T-cell (primary cell): ENCODE data around the gene MROH2A. TPM values are rescaled to one million over a fixed set of nuclear protein-coding genes. Genes with fewer than 3 reads are reported as not detected.

Experiments
- ATAC-seq, 4 experiments: fragments of 200-7000 bp in 3 of 4; fragments of 150-1000 bp in 1 of 4; cut with Tn5 transposase; replicated peaks in 1 of 4; 1 replicate in 3 of 4; 2 replicates in 1 of 4; pipeline ENCODE4 v1.10.0; 2021; ENCODE audit warnings: moderate library complexity in 3 of 4, mild to moderate bottlenecking in 2 of 4, moderate number of reproducible peaks in 1 of 4
- CTCF ChIA-PET, 2 donors: fragments of 300-600 bp; sonication (Branson Sonifier 250); formaldehyde crosslinking; loops; one replicate each; lab custom pipeline; 2022; ENCODE audit warnings: antibody characterized with exemption in 2 of 2; lab: Charles Lee
- POLR2A ChIA-PET, 2 donors: fragments of 300-600 bp; sonication (Branson Sonifier 250); formaldehyde crosslinking; loops; one replicate each; lab custom pipeline; 2022; ENCODE audit warnings: antibody characterized with exemption in 2 of 2; lab: Charles Lee
- DNase-seq, 35 experiments: peaks; one replicate each; pipeline versions ENCODE4 v3.0.0 to v3.0.0-alpha.2; 2013 to 2023
- H3K27ac ChIP-seq: one replicate; pipeline ENCODE4 v1.5.1; 2013; ENCODE audit warnings: low read length
- H3K27me3 ChIP-seq, 2 experiments: replicated peaks in 1 of 2; 1 replicate in 1 of 2; 2 replicates in 1 of 2; pipeline versions ENCODE4 v1.6.1 to v1.7.0; 2013; ENCODE audit warnings: low read length in 1 of 2, mixed read lengths in 1 of 2; ENCODE audit not compliant: control insufficient read depth in 2 of 2, insufficient read depth in 2 of 2; ENCODE audit errors: extremely low read depth in 1 of 2
- H3K36me3 ChIP-seq, 2 donors: 1 replicate in 1 of 2; 2 replicates in 1 of 2; pipeline versions ENCODE4 v1.6.1 to v1.7.0; 2013; ENCODE audit warnings: low read length in 1 of 2; ENCODE audit not compliant: control insufficient read depth in 2 of 2, insufficient read depth in 1 of 2; ENCODE audit errors: extremely low read depth in 1 of 2
- H3K4me1 ChIP-seq, 2 experiments: 1 replicate in 1 of 2; 2 replicates in 1 of 2; pipeline versions ENCODE4 v1.6.1 to v1.7.0; 2013; ENCODE audit warnings: low read length in 2 of 2, mixed read lengths in 1 of 2; ENCODE audit not compliant: insufficient read depth in 2 of 2, control insufficient read depth in 1 of 2; ENCODE audit errors: extremely low read depth in 1 of 2
- H3K4me3 ChIP-seq, 2 donors: 1 replicate in 1 of 2; 2 replicates in 1 of 2; pipeline versions ENCODE4 v1.5.1 to v1.7.0; 2013; ENCODE audit warnings: mild to moderate bottlenecking in 2 of 2, low read length in 1 of 2, moderate library complexity in 1 of 2; ENCODE audit not compliant: control insufficient read depth in 1 of 2; ENCODE audit errors: extremely low read depth in 1 of 2
- H3K9me3 ChIP-seq: 2 replicates; pipeline ENCODE4 v1.7.0; 2013
- H3K27ac Mint-ChIP-seq, 2 donors: one replicate each; pipeline ENCODE4 v1.8.0; 2020 to 2021; ENCODE audit warnings: mild to moderate bottlenecking in 2 of 2, mixed read lengths in 2 of 2
- H3K27me3 Mint-ChIP-seq, 2 donors: one replicate each; pipeline ENCODE4 v1.8.0; 2021 to 2022; ENCODE audit warnings: mixed read lengths in 2 of 2
- H3K36me3 Mint-ChIP-seq: one replicate; pipeline ENCODE4 v1.8.0; 2021; ENCODE audit warnings: mixed read lengths
- H3K4me1 Mint-ChIP-seq, 3 donors: one replicate each; pipeline ENCODE4 v1.8.0; 2020 to 2022; ENCODE audit warnings: mixed read lengths in 3 of 3, mild to moderate bottlenecking in 1 of 3
- H3K4me3 Mint-ChIP-seq, 3 donors: one replicate each; pipeline ENCODE4 v1.8.0; 2020 to 2022; ENCODE audit warnings: mild to moderate bottlenecking in 3 of 3, mixed read lengths in 3 of 3, moderate library complexity in 3 of 3
- H3K9me3 Mint-ChIP-seq, 3 donors: one replicate each; pipeline ENCODE4 v1.8.0; 2020 to 2022; ENCODE audit warnings: mixed read lengths in 3 of 3
- WGBS: methylation state at CpG from one replicate; pipeline ENCODE4 v1.1.5; 2013; ENCODE audit warnings: missing lambda C conversion rate; ENCODE audit not compliant: insufficient coverage; 5-methylcytosine and 5-hydroxymethylcytosine counted together
- total RNA-seq, 35 experiments: library from RNA in 6 of 35; stranded (reverse) in 6 of 35; fragments of 120-200 nt in 1 of 35; gene quantifications; one replicate each; pipeline versions ENCODE4 v1.2.1 to v1.2.4 and lab custom pipeline; 2013 to 2026

Gene MROH2A
- total RNA-seq, 5 donors from 2014 or later (not counting 1 experiment from before 2014, with no cell fraction given): not detected

GRCh38 chr2:233798335-233799086 lies 20.4 kb downstream of the MROH2A start:
- H3K27me3 Mint-ChIP-seq: peaks cover 9 to 16% of the 10 kb centered on the region in 2 donors
- H3K36me3 Mint-ChIP-seq: no peaks in the 10 kb centered on the region
- no peak overlapping the region for H3K4me3 Mint-ChIP-seq
- ATAC-seq (no peak), DNase-seq (peak in 2 of 35 experiments; percentile 0 to 7)
- ChIA-PET POLR2A (no interaction called here), CTCF (no interaction called here)
- H3K4me1 Mint-ChIP-seq: no peaks in the 10 kb centered on the region
- H3K9me3 Mint-ChIP-seq: peaks cover 0 to 5% (median 0%) of the 10 kb centered on the region in 3 donors
- peaks cover 0 to 29% of the 10 kb centered on the region in 2 experiments for H3K27me3 ChIP-seq
- H3K4me3 ChIP-seq: no peak overlapping the region
- no peaks in the 10 kb centered on the region for H3K4me1 ChIP-seq
- no peak overlapping the region for H3K27ac ChIP-seq
- H3K27ac Mint-ChIP-seq: no peak overlapping the region
- H3K36me3 ChIP-seq: no peaks in the 10 kb centered on the region
- WGBS: 75% methylated on average over 11 of the region's 14 CpGs
- H3K9me3 ChIP-seq: no peaks in the 10 kb centered on the region

GRCh38 chr2:233799087-233799665 lies 21.0 kb downstream of the MROH2A start:
- Mint-ChIP-seq H3K27ac (no peak overlapping the region), H3K4me1 (no peaks in the 10 kb centered on the region), H3K4me3 (no peak overlapping the region), H3K27me3 (peaks cover 9 to 20% of the 10 kb centered on the region in 2 donors), H3K9me3 (peaks cover 0 to 5% (median 0%) of the 10 kb centered on the region in 3 donors), H3K36me3 (no peaks in the 10 kb centered on the region)
- H3K27ac ChIP-seq: no peak overlapping the region
- WGBS: 42% methylated on average over 6 of the region's 7 CpGs
- H3K4me3 ChIP-seq: no peak overlapping the region
- no peaks in the 10 kb centered on the region for H3K4me1 ChIP-seq
- DNase-seq (peak in 1 of 35 experiments; percentile 21), ATAC-seq (no peak)
- no peaks in the 10 kb centered on the region for H3K36me3 ChIP-seq
- ChIA-PET CTCF (no interaction called here), POLR2A (interaction anchor here in 1 of 2 donors (0.8 kb wide), 1 partner anchor 29 kb away, joined by 3 read pairs; no protein-coding TSS in a partner anchor)
- H3K27me3 ChIP-seq: peaks cover 0 to 34% of the 10 kb centered on the region in 2 experiments
- no peaks in the 10 kb centered on the region for H3K9me3 ChIP-seq

- ChIA-PET CTCF (no interaction called here), POLR2A (interaction anchor here in 1 of 2 donors (0.8 kb wide), 1 partner anchor 29 kb away, joined by 3 read pairs; no protein-coding TSS in a partner anchor)
- Mint-ChIP-seq H3K36me3 (no peaks in the 10 kb centered on the region), H3K9me3 (peaks cover 0 to 5% (median 0%) of the 10 kb centered on the region in 3 donors), H3K27ac (no peak overlapping the region), H3K27me3 (peaks cover 9 to 22% of the 10 kb centered on the region in 2 donors), H3K4me1 (no peaks in the 10 kb centered on the region), H3K4me3 (no peak overlapping the region)
- H3K36me3 ChIP-seq: no peaks in the 10 kb centered on the region
- H3K4me1 ChIP-seq: no peaks in the 10 kb centered on the region
- DNase-seq (peak in 1 of 35 experiments; percentile 12), ATAC-seq (no peak)
- no peak overlapping the region for H3K27ac ChIP-seq
- peaks cover 0 to 32% of the 10 kb centered on the region in 2 experiments for H3K27me3 ChIP-seq
- no peak overlapping the region for H3K4me3 ChIP-seq
- 49% methylated on average over 3 of the region's 5 CpGs for WGBS
- no peaks in the 10 kb centered on the region for H3K9me3 ChIP-seq
These were observed 21.6 kb downstream of the MROH2A start for GRCh38 chr2:233799716-233800115.

- no peaks in the 10 kb centered on the region for H3K36me3 ChIP-seq
- H3K27ac ChIP-seq: no peak overlapping the region
- DNase-seq (no peak), ATAC-seq (no peak)
- H3K9me3 Mint-ChIP-seq: peaks cover 0 to 5% (median 0%) of the 10 kb centered on the region in 3 donors
- WGBS: 84% methylated on average over 7 of the region's 7 CpGs
- H3K27ac Mint-ChIP-seq: no peak overlapping the region
- no peaks in the 10 kb centered on the region for H3K4me1 ChIP-seq
- H3K27me3 ChIP-seq: peaks cover 0 to 34% of the 10 kb centered on the region in 2 experiments
- no peak overlapping the region for H3K4me3 Mint-ChIP-seq
- POLR2A ChIA-PET: no interaction called here
- H3K27me3 Mint-ChIP-seq: peaks cover 9 to 22% of the 10 kb centered on the region in 2 donors
- H3K36me3 Mint-ChIP-seq: no peaks in the 10 kb centered on the region
- H3K9me3 ChIP-seq: no peaks in the 10 kb centered on the region
- H3K4me1 Mint-ChIP-seq: no peaks in the 10 kb centered on the region
- CTCF ChIA-PET: no interaction called here
- no peak overlapping the region for H3K4me3 ChIP-seq
These were observed 22.1 kb downstream of the MROH2A start for GRCh38 chr2:233800208-233800607.

- no peak overlapping the region for H3K27ac Mint-ChIP-seq
- H3K4me3 Mint-ChIP-seq: no peak overlapping the region
- H3K4me3 ChIP-seq: no peak overlapping the region
These were observed 23.4 kb downstream of the MROH2A start for GRCh38 chr2:233801357-233802131.

More at GRCh38 chr2:233801357-233802131, 23.4 kb downstream of the MROH2A start:
- H3K4me1 ChIP-seq: no peaks in the 10 kb centered on the region
- peaks cover 0 to 34% of the 10 kb centered on the region in 2 experiments for H3K27me3 ChIP-seq
- no peaks in the 10 kb centered on the region for H3K4me1 Mint-ChIP-seq
- 92% methylated on average over 3 of the region's 9 CpGs for WGBS
- no peaks in the 10 kb centered on the region for H3K36me3 ChIP-seq
- H3K9me3 Mint-ChIP-seq: peaks cover 0 to 5% (median 0%) of the 10 kb centered on the region in 3 donors
- H3K36me3 Mint-ChIP-seq: no peaks in the 10 kb centered on the region
- ChIA-PET CTCF (no interaction called here), POLR2A (no interaction called here)
- DNase-seq: peak in 1 of 35 experiments; percentile 13
- no peaks in the 10 kb centered on the region for H3K9me3 ChIP-seq
- no peak overlapping the region for H3K27ac ChIP-seq
- ATAC-seq: peak in 1 of 4 experiments; percentile 42
- peaks cover 9 to 22% of the 10 kb centered on the region in 2 donors for H3K27me3 Mint-ChIP-seq
